ENCODE results near the gene CDC45.

- TF ChIP-seq, protein P1, sequence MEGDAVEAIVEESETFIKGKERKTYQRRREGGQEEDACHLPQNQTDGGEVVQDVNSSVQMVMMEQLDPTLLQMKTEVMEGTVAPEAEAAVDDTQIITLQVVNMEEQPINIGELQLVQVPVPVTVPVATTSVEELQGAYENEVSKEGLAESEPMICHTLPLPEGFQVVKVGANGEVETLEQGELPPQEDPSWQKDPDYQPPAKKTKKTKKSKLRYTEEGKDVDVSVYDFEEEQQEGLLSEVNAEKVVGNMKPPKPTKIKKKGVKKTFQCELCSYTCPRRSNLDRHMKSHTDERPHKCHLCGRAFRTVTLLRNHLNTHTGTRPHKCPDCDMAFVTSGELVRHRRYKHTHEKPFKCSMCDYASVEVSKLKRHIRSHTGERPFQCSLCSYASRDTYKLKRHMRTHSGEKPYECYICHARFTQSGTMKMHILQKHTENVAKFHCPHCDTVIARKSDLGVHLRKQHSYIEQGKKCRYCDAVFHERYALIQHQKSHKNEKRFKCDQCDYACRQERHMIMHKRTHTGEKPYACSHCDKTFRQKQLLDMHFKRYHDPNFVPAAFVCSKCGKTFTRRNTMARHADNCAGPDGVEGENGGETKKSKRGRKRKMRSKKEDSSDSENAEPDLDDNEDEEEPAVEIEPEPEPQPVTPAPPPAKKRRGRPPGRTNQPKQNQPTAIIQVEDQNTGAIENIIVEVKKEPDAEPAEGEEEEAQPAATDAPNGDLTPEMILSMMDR (IDR thresholded peaks at IDR 0.05) = no peak
- TF ChIP-seq POLR2A (IDR thresholded peaks at IDR 0.05) = no peak
These were observed 9.7 kb upstream of the CDC45 start for GRCh38 chr22:19470010-19470409.

Data from adrenal gland (tissue), 5 donors.